HL-60 (cell line): Measurements from ENCODE around the gene DPP6.

Source experiments
- DNase-seq, 2 experiments: peaks; one replicate each; pipeline ENCODE4 v3.0.0-alpha.2; 2010 to 2020; ENCODE audit warnings: low read depth in 1 of 2, low spot score in 1 of 2
- H3K27ac ChIP-seq: fragments of 250-450 bp; sonication (Bioruptor Pico); replicated peaks from 2 replicates; pipeline ENCODE4 v1.5.1; 2020; ENCODE audit warnings: mild to moderate bottlenecking, moderate library complexity
- H3K27me3 ChIP-seq: fragments of 250-450 bp; sonication (Bioruptor Pico); 2 replicates; pipeline ENCODE4 v1.5.1; 2021; ENCODE audit warnings: mild to moderate bottlenecking, moderate library complexity; ENCODE audit not compliant: insufficient read depth, poor library complexity, severe bottlenecking
- H3K4me3 ChIP-seq: replicated peaks from 2 replicates; pipeline ENCODE4 v1.5.1; 2011; ENCODE audit warnings: mild to moderate bottlenecking, control low read depth, low read length; ENCODE audit not compliant: insufficient read depth
- GABPA ChIP-seq: IDR thresholded peaks from 2 replicates; pipeline ENCODE4 v1.6.1; 2012; ENCODE audit warnings: low read depth
- POLR2AphosphoS5 ChIP-seq: IDR thresholded peaks from 2 replicates; pipeline ENCODE4 v1.6.1; 2012; ENCODE audit warnings: low read depth
- SPI1 ChIP-seq: IDR thresholded peaks from 2 replicates; pipeline ENCODE4 v1.6.1; 2012; ENCODE audit warnings: low read depth, mild to moderate bottlenecking, borderline replicate concordance
- TF ChIP-seq, protein P1 (sequence below): IDR thresholded peaks from one replicate; pipeline ENCODE4 v1.5.1; 2011; ENCODE audit warnings: low read length, control low read depth, inconsistent platforms; ENCODE audit not compliant: insufficient read depth
- TF ChIP-seq, protein P2 (sequence below): IDR thresholded peaks from 2 replicates; pipeline ENCODE4 v1.6.1; 2012; ENCODE audit warnings: low read depth; ENCODE audit not compliant: insufficient replicate concordance

DPP6 gene

DNA sequence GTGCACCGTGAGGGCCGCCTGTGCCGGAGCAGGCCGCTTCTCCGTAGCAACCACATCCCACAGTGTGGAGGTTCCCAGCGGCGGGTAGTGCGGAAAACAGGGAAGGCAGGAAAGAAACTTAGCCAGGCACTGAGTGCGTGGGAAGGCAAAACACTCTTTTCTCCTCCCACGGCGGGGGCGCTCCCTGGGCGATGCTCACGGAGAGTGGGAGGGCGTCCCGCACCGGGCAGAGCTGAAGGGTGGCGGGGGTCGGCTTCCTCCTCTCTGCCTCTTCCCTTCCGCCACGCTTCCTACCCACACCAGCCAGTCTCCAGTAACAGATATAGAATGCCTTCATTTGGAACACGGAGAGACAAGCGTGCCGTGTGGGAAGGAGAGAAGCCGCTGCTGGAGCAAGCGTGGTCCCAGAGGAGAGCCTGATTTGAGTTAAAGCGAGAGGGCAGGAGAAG lies 698.2 kb downstream of the DPP6 start:
- Histone ChIP-seq H3K27me3 (no peaks in the 10 kb centered on the region), H3K4me3 (no peak overlapping the region), H3K27ac (no peak overlapping the region)
- DNase-seq, result no peak
- TF ChIP-seq GABPA, result no peak

DNA sequence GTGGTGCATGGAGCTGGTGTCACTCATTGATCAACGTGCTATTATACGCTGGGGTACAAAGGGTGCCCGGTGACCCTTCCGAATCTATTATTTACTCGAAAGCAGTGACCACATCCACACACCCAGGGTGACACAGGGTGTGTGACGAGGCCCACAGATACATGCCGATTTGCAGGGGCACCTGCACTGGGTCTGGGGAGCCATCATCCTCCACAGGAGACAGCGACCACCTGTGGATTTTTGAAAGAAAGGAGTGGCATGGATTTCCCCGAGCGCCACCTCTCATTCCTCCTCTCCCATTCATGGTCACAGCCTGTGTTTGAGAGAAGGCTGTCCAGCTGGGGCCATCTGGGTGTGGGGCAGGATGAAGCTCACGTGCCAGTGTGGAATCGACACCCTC lies 701.0 kb downstream of the DPP6 start:
- Histone ChIP-seq H3K27me3 (no peaks in the 10 kb centered on the region), H3K4me3 (no peak overlapping the region), H3K27ac (no peak overlapping the region)
- TF ChIP-seq, protein P1, sequence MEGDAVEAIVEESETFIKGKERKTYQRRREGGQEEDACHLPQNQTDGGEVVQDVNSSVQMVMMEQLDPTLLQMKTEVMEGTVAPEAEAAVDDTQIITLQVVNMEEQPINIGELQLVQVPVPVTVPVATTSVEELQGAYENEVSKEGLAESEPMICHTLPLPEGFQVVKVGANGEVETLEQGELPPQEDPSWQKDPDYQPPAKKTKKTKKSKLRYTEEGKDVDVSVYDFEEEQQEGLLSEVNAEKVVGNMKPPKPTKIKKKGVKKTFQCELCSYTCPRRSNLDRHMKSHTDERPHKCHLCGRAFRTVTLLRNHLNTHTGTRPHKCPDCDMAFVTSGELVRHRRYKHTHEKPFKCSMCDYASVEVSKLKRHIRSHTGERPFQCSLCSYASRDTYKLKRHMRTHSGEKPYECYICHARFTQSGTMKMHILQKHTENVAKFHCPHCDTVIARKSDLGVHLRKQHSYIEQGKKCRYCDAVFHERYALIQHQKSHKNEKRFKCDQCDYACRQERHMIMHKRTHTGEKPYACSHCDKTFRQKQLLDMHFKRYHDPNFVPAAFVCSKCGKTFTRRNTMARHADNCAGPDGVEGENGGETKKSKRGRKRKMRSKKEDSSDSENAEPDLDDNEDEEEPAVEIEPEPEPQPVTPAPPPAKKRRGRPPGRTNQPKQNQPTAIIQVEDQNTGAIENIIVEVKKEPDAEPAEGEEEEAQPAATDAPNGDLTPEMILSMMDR, result no peak
- no peak for TF ChIP-seq POLR2AphosphoS5
- DNase-seq, result no peak

DNA sequence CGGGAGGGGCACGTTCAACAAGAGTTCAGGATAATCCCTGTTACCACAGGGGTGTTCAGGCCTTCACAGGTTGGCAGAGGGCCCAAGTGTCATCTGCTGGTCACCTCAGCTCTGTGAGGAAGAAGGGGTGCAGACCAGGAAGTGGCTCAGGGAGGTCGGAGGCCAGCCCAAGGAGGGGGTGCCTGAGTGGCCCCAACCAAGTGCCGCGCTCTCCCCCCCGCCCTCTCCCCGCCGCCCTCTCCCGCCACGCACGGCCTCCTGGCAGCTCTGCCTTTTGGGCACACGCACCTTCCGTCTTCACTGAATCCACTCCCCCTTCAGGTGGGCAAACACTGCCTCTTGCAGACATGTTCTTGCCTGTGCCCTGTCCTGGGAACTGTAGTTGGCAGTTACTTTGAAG lies 705.6 kb downstream of the DPP6 start:
- H3K4me3 ChIP-seq, result no peak overlapping the region
- H3K27ac ChIP-seq, result no peak overlapping the region
- H3K27me3 ChIP-seq, result no peaks in the 10 kb centered on the region
- DNase-seq, result no peak
- TF ChIP-seq GABPA (no peak), POLR2AphosphoS5 (no peak), SPI1 (no peak)
- TF ChIP-seq, protein P1, result no peak
- TF ChIP-seq, protein P2, sequence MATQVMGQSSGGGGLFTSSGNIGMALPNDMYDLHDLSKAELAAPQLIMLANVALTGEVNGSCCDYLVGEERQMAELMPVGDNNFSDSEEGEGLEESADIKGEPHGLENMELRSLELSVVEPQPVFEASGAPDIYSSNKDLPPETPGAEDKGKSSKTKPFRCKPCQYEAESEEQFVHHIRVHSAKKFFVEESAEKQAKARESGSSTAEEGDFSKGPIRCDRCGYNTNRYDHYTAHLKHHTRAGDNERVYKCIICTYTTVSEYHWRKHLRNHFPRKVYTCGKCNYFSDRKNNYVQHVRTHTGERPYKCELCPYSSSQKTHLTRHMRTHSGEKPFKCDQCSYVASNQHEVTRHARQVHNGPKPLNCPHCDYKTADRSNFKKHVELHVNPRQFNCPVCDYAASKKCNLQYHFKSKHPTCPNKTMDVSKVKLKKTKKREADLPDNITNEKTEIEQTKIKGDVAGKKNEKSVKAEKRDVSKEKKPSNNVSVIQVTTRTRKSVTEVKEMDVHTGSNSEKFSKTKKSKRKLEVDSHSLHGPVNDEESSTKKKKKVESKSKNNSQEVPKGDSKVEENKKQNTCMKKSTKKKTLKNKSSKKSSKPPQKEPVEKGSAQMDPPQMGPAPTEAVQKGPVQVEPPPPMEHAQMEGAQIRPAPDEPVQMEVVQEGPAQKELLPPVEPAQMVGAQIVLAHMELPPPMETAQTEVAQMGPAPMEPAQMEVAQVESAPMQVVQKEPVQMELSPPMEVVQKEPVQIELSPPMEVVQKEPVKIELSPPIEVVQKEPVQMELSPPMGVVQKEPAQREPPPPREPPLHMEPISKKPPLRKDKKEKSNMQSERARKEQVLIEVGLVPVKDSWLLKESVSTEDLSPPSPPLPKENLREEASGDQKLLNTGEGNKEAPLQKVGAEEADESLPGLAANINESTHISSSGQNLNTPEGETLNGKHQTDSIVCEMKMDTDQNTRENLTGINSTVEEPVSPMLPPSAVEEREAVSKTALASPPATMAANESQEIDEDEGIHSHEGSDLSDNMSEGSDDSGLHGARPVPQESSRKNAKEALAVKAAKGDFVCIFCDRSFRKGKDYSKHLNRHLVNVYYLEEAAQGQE, result no peak

DNA sequence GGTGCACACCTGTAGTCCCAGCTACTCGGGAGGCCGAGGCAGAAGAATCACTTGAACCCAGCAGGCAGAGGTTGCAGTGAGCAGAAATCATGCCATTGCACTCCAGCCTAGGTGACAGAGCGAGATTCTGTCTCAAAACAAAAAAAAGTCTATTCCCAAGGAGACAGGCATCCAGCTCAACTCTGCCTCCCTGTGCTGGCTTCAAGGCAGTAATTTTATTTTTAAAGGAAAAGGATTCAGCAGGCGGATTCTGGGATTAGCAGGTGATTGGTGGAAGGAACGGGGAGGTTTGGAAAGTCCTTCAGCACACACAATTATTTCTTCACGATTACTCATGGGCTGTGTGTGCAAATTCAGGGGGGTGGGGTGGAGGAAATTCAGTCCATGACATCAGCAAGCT lies 707.8 kb downstream of the DPP6 start:
- TF ChIP-seq POLR2AphosphoS5, result no peak
- no peak for TF ChIP-seq SPI1
- TF ChIP-seq, protein P2, result no peak
- TF ChIP-seq GABPA, result no peak
- TF ChIP-seq, protein P1, result no peak
- no peak overlapping the region for H3K4me3 ChIP-seq
- no peaks in the 10 kb centered on the region for H3K27me3 ChIP-seq
- H3K27ac ChIP-seq, result no peak overlapping the region
- DNase-seq, result no peak
